H1 (cell line): Measurements from ENCODE around the gene GSTO2. TPM values are rescaled to one million over a fixed set of nuclear protein-coding genes. Genes with fewer than 3 reads are reported as not detected.

ENCODE experiments used
- CTCF ChIA-PET: fragments of 300-600 bp; sonication (Branson Sonifier 250); formaldehyde crosslinking; loops from one replicate; lab custom pipeline; 2021; ENCODE audit not compliant: partially characterized antibody; lab: Charles Lee
- POLR2A ChIA-PET: fragments of 300-600 bp; sonication (Branson Sonifier 250); formaldehyde crosslinking; loops from one replicate; lab custom pipeline; 2021; ENCODE audit warnings: inconsistent platforms; ENCODE audit not compliant: partially characterized antibody; lab: Charles Lee
- DNase-seq, 2 experiments: peaks; one replicate each; pipeline versions ENCODE4 v3.0.0 to v3.0.0-alpha.2; 2010 to 2022; ENCODE audit warnings: low spot score in 2 of 2, low read depth in 1 of 2, mixed read lengths in 1 of 2
- FAIRE-seq: peaks from 2 replicates; lab custom pipeline; 2011; peaks lifted over from hg19 to GRCh38; lab: Jason Lieb, UNC
- H2AFZ ChIP-seq: 2 replicates; pipeline ENCODE4 v1.8.1; 2012; ENCODE audit warnings: low read length, inconsistent platforms
- H2AK5ac ChIP-seq: 2 replicates; pipeline ENCODE4 v1.6.1; 2013; ENCODE audit warnings: low read depth, low read length
- H2BK120ac ChIP-seq: replicated peaks from 2 replicates; pipeline ENCODE3; 2013; ENCODE audit warnings: low read depth, low read length, inconsistent platforms
- H2BK12ac ChIP-seq: 2 replicates; pipeline ENCODE4 v1.6.1; 2013; ENCODE audit warnings: low read depth, low read length
- H2BK15ac ChIP-seq: 2 replicates; pipeline ENCODE4 v1.6.1; 2013; ENCODE audit warnings: low read length
- H2BK20ac ChIP-seq: 2 replicates; pipeline ENCODE4 v1.6.1; 2013; ENCODE audit warnings: low read length
- H2BK5ac ChIP-seq: 2 replicates; pipeline ENCODE4 v1.6.1; 2013; ENCODE audit warnings: low read depth, low read length
- H3K14ac ChIP-seq: 2 replicates; pipeline ENCODE4 v1.6.1; 2013; ENCODE audit warnings: inconsistent platforms; ENCODE audit not compliant: insufficient read length
- H3K18ac ChIP-seq: 2 replicates; pipeline ENCODE4 v1.6.1; 2013; ENCODE audit warnings: low read length; ENCODE audit errors: extremely low read depth
- H3K23ac ChIP-seq: 2 replicates; pipeline ENCODE4 v1.6.1; 2013; ENCODE audit warnings: inconsistent platforms; ENCODE audit not compliant: insufficient read length
- H3K23me2 ChIP-seq: 2 replicates; pipeline ENCODE4 v1.6.1; 2013; ENCODE audit warnings: low read depth, low read length
- H3K27ac ChIP-seq: 2 replicates; pipeline ENCODE4 v1.6.1; 2011; ENCODE audit warnings: low read depth, low read length, inconsistent platforms
- H3K27me3 ChIP-seq, 4 experiments: replicated peaks in 1 of 4; 1 replicate in 1 of 4; 2 replicates in 3 of 4; pipeline versions ENCODE4 v1.6.1 to v1.8.1; 2011 to 2013; ENCODE audit warnings: low read length in 3 of 4, mild to moderate bottlenecking in 3 of 4, inconsistent platforms in 2 of 4, mixed read lengths in 2 of 4, moderate library complexity in 1 of 4; ENCODE audit not compliant: control insufficient read depth in 3 of 4, insufficient read depth in 3 of 4; ENCODE audit errors: extremely low read depth in 1 of 4
- H3K36me3 ChIP-seq, 4 experiments: 2 replicates each; pipeline versions ENCODE4 v1.6.1 to v1.8.1; 2011 to 2013; ENCODE audit warnings: mild to moderate bottlenecking in 4 of 4, low read length in 3 of 4, moderate library complexity in 2 of 4, control low read depth in 1 of 4, inconsistent platforms in 1 of 4; ENCODE audit not compliant: insufficient read depth in 4 of 4, control insufficient read depth in 2 of 4
- H3K4ac ChIP-seq: replicated peaks from 2 replicates; pipeline ENCODE3; 2013; ENCODE audit warnings: low read length, low read depth, mixed read lengths, inconsistent platforms; ENCODE audit not compliant: insufficient read length
- H3K4me1 ChIP-seq, 4 experiments: replicated peaks in 1 of 4; 1 replicate in 1 of 4; 2 replicates in 3 of 4; pipeline versions ENCODE4 v1.6.1 to v1.8.1; 2011 to 2013; ENCODE audit warnings: low read length in 3 of 4, inconsistent platforms in 2 of 4, mixed read lengths in 1 of 4; ENCODE audit not compliant: insufficient read depth in 4 of 4, control insufficient read depth in 3 of 4
- H3K4me2 ChIP-seq, 2 experiments: 2 replicates each; pipeline versions ENCODE4 v1.6.1 to v1.8.1; 2011 to 2013; ENCODE audit warnings: low read depth in 2 of 2, low read length in 2 of 2, control low read depth in 1 of 2, inconsistent platforms in 1 of 2, mild to moderate bottlenecking in 1 of 2; ENCODE audit not compliant: insufficient read depth in 1 of 2
- H3K4me3 ChIP-seq, 4 experiments: fragments of 200-600, 300-600 bp in 1 of 4; sonication (generic), shearing (Covaris generic), sonication (Bioruptor Twin) in 1 of 4; 2 replicates each; pipeline versions ENCODE4 v1.5.1 to v1.8.1; 2011 to 2016; ENCODE audit warnings: low read length in 4 of 4, low read depth in 3 of 4, control low read depth in 2 of 4, inconsistent platforms in 2 of 4, mild to moderate bottlenecking in 2 of 4, mixed read lengths in 1 of 4, moderate library complexity in 1 of 4; ENCODE audit not compliant: insufficient read depth in 2 of 4; ENCODE audit errors: extremely low read depth in 1 of 4
- H3K56ac ChIP-seq: replicated peaks from 2 replicates; pipeline ENCODE3; 2013; ENCODE audit warnings: low read depth, mild to moderate bottlenecking, mixed read lengths, low read length, inconsistent platforms; ENCODE audit not compliant: insufficient read length
- H3K79me1 ChIP-seq: 2 replicates; pipeline ENCODE4 v1.6.1; 2013; ENCODE audit warnings: low read depth, low read length, control low read depth
- H3K79me2 ChIP-seq, 2 experiments: 2 replicates each; pipeline versions ENCODE4 v1.6.1 to v1.8.1; 2012 to 2013; ENCODE audit warnings: low read length in 2 of 2, mild to moderate bottlenecking in 2 of 2, inconsistent platforms in 1 of 2; ENCODE audit not compliant: insufficient read depth in 2 of 2, control insufficient read depth in 1 of 2
- H3K9ac ChIP-seq, 4 experiments: replicated peaks in 1 of 4; 1 replicate in 1 of 4; 2 replicates in 3 of 4; pipeline versions ENCODE4 v1.6.1 to v1.8.1; 2011 to 2013; ENCODE audit warnings: low read depth in 3 of 4, low read length in 3 of 4, control low read depth in 2 of 4, mild to moderate bottlenecking in 2 of 4, moderate library complexity in 2 of 4, inconsistent platforms in 1 of 4; ENCODE audit errors: extremely low read depth in 1 of 4
- H3K9me3 ChIP-seq, 2 experiments: 2 replicates each; pipeline versions ENCODE4 v1.6.1 to v1.8.1; 2012 to 2013; ENCODE audit warnings: mild to moderate bottlenecking in 2 of 2, moderate library complexity in 2 of 2, control low read depth in 1 of 2, inconsistent platforms in 1 of 2, low read depth in 1 of 2, low read length in 1 of 2, mixed read lengths in 1 of 2; ENCODE audit not compliant: insufficient read depth in 2 of 2
- H4K20me1 ChIP-seq, 2 experiments: replicated peaks in 1 of 2; 2 replicates each; pipeline versions ENCODE3 to v1.8.1; 2011 to 2013; ENCODE audit warnings: inconsistent platforms in 2 of 2, low read length in 2 of 2, mild to moderate bottlenecking in 1 of 2; ENCODE audit not compliant: insufficient read depth in 2 of 2, control insufficient read depth in 1 of 2
- H4K5ac ChIP-seq: 2 replicates; pipeline ENCODE4 v1.6.1; 2013; ENCODE audit warnings: low read length, low read depth, mixed read lengths, inconsistent platforms; ENCODE audit not compliant: insufficient read length
- H4K8ac ChIP-seq: 2 replicates; pipeline ENCODE4 v1.8.0; 2013; ENCODE audit warnings: mild to moderate bottlenecking, moderate library complexity, low read length, inconsistent platforms; ENCODE audit not compliant: insufficient read depth; ENCODE audit errors: extremely low read depth
- H4K91ac ChIP-seq: replicated peaks from 2 replicates; pipeline ENCODE3; 2013; ENCODE audit warnings: low read length, mixed read lengths, inconsistent platforms; ENCODE audit not compliant: insufficient read length
- BRCA1 ChIP-seq: IDR thresholded peaks from 2 replicates; pipeline ENCODE4 v1.6.1; 2012; ENCODE audit warnings: low read depth, low read length, improper control_type of control experiment
- CHD1 ChIP-seq: IDR thresholded peaks from 2 replicates; pipeline ENCODE4 v1.6.1; 2012; ENCODE audit warnings: low read depth, low read length, improper control_type of control experiment
- CREB1 ChIP-seq: IDR thresholded peaks from 2 replicates; pipeline ENCODE4 v1.6.1; 2012; ENCODE audit warnings: inconsistent platforms
- JUN ChIP-seq: IDR thresholded peaks from 2 replicates; pipeline ENCODE4 v1.6.1; 2011; ENCODE audit warnings: low read depth, mild to moderate bottlenecking, improper control_type of control experiment, low read length
- KDM1A ChIP-seq: fragments of 200-600, 300-600 bp; sonication (generic); IDR thresholded peaks from 2 replicates; pipeline ENCODE4 v1.7.1; 2016; ENCODE audit warnings: mild to moderate bottlenecking, low read length, borderline replicate concordance
- SAP30 ChIP-seq: fragments of 300-600 bp; sonication (generic); IDR thresholded peaks from 2 replicates; pipeline ENCODE4 v1.7.1; 2012; ENCODE audit warnings: low read length, moderate library complexity, mild to moderate bottlenecking, inconsistent platforms; ENCODE audit not compliant: insufficient read depth, insufficient replicate concordance
- SP1 ChIP-seq: IDR thresholded peaks from 2 replicates; pipeline ENCODE4 v1.6.1; 2011; ENCODE audit warnings: low read depth, low read length
- SUZ12 ChIP-seq: fragments of 200-600 bp; sonication (generic); IDR thresholded peaks from 2 replicates; pipeline ENCODE4 v1.6.1; 2012; ENCODE audit warnings: mild to moderate bottlenecking, inconsistent platforms, low read length, moderate library complexity, mixed read lengths
- TCF12 ChIP-seq: IDR thresholded peaks from 2 replicates; pipeline ENCODE4 v1.6.1; 2011; ENCODE audit warnings: low read depth, mild to moderate bottlenecking, low read length
- TEAD4 ChIP-seq: IDR thresholded peaks from 2 replicates; pipeline ENCODE4 v1.6.1; 2012; ENCODE audit warnings: low read depth, low read length, inconsistent platforms, mixed read lengths
- YY1 ChIP-seq: IDR thresholded peaks from 2 replicates; pipeline ENCODE4 v1.6.1; 2011; ENCODE audit warnings: low read depth, mild to moderate bottlenecking, low read length
- WGBS, 2 experiments: shearing (Covaris generic) in 1 of 2; methylation state at CpG; one replicate each; pipeline versions ENCODE4 v1.1.6 to v1.1.7; 2013 to 2015; ENCODE audit warnings: low lambda C conversion rate in 2 of 2, mixed read lengths in 2 of 2, inconsistent platforms in 1 of 2, low coverage in 1 of 2, missing lambda C conversion rate in 1 of 2; ENCODE audit not compliant: insufficient replicate concordance in 2 of 2, insufficient coverage in 1 of 2, insufficient read length in 1 of 2; ENCODE audit errors: extremely low coverage in 1 of 2, missing lambda C conversion rate in 1 of 2; 5-methylcytosine and 5-hydroxymethylcytosine counted together
- polyA plus RNA-seq, 7 experiments: library from polyadenylated mRNA; depleted of rRNA in 3 of 7; stranded (reverse) in 5 of 7; unstranded in 2 of 7; fragments of >200 nt in 5 of 7; fragments of 200-250 nt in 2 of 7; gene quantifications; 1 replicate in 5 of 7; 2 replicates in 1 of 7; 4 replicates in 1 of 7; pipeline versions ENCODE4 v1.2.1 to v1.2.3, GENCODE V29; 2011 to 2013; ENCODE audit warnings: missing spikeins in 2 of 7, mixed read lengths in 2 of 7
- total RNA-seq: library from RNA; stranded (reverse); fragmentation: NEBNext Ultra II Directional; extraction: Animal tissue kit (Norgen Biotek cat#: 25700); gene quantifications from 2 replicates; pipeline ENCODE4 v1.2.1, GENCODE V29; 2021
- TF ChIP-seq, protein P1 (sequence below): IDR thresholded peaks from 2 replicates; pipeline ENCODE4 v1.6.1; 2011; ENCODE audit warnings: low read depth, mild to moderate bottlenecking, low read length; ENCODE audit not compliant: insufficient read depth

Gene GSTO2
- total and polyA plus RNA-seq, 2 of the 8 experiments (the other 6 are each of a cell fraction or from before 2014, with no cell fraction given), result 13.1 to 41.7 TPM

DNA sequence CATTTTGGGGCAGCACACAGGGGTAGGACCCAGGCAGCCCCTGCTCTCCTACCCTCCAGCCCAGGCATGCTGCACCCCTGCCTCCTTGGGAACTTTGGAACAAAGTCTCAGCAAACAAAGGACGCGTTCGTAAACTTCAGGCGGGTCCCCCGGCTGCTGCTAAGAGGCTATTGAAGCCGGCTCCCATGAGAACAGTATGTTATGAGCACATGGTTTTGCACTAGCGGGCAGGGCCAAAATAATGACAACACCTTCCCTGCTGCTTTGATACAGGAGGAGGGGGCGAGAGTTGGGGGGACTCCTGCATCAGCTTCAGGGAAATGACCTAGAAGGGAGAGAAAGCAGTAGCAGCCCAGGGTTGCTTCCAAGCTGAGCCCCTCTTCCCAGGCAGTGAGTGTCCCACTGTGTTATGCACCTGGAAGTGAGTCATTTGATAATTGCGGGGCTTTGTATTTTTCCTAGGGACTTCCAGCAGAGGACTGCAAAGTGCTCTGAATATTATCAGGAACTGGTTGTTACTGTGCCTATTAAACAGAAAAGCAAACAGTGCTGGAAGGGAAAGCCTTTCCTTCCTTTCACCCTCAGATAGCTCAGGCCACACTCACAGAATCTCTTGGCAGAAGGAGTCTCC lies 62.3 kb downstream of the GSTO2 start:
- ChIA-PET CTCF (interaction anchor here (0.8 to 18.5 kb wide), 6 partner anchors 9 to 57 kb away, joined by 3 to 166 read pairs (median 8); partner anchors contain the start of gene CFAP58), POLR2A (interaction anchor here (1.2 to 4.9 kb wide), 2 partner anchors 7 to 9 kb away, joined by 5 to 37 read pairs; partner anchors contain the start of gene ITPRIP)
- no peak overlapping the region for H3K23ac ChIP-seq
- H2AFZ ChIP-seq, result no peak overlapping the region
- peak overlapping the region in 2 of 4 experiments; percentile 36 to 46; a peak in 2 of 7 replicates for H3K9ac ChIP-seq
- H2AK5ac ChIP-seq, result peak overlapping the region; percentile 30
- H3K23me2 ChIP-seq, result no peaks in the 10 kb centered on the region
- H3K79me2 ChIP-seq, result peaks cover 18 to 88% of the 10 kb centered on the region in 2 experiments; a peak in 3 of 4 replicates
- H4K20me1 ChIP-seq, result peaks cover 4 to 11% of the 10 kb centered on the region in 2 experiments
- no peak overlapping the region for H3K14ac ChIP-seq
- H3K9me3 ChIP-seq, result no peaks in the 10 kb centered on the region
- peak overlapping the region; percentile 72; the same call in 1 of the 2 replicates for H2BK5ac ChIP-seq
- H3K27ac ChIP-seq, result peak overlapping the region; percentile 53; the same call in 1 of the 2 replicates
- no peak overlapping the region for H3K56ac ChIP-seq
- no peak overlapping the region; the same call in 1 of the 2 replicates for H2BK20ac ChIP-seq
- no peak overlapping the region for H4K8ac ChIP-seq
- 22% methylated on average over 9 of the region's 9 CpGs; no CpG with 5 or more reads in 1 of the 2 experiments for WGBS, 2 experiments
- H2BK12ac ChIP-seq, result peak overlapping the region; percentile 82; the same call in 1 of the 2 replicates
- DNase-seq (no peak), FAIRE-seq (no peak)
- no peaks in the 10 kb centered on the region for H3K27me3 ChIP-seq
- H3K79me1 ChIP-seq, result peaks cover 32% of the 10 kb centered on the region
- H3K36me3 ChIP-seq, result no peaks in the 10 kb centered on the region
- H4K91ac ChIP-seq, result peak overlapping the region; percentile 78
- peaks cover 52 to 83% (median 64%) of the 10 kb centered on the region in 4 experiments for H3K4me1 ChIP-seq
- no peak overlapping the region for H4K5ac ChIP-seq
- peak overlapping the region; percentile 47 for H2BK120ac ChIP-seq
- H3K18ac ChIP-seq, result peak overlapping the region; percentile 65
- H3K4me2 ChIP-seq, result peak overlapping the region; percentile 51 to 53
- H3K4ac ChIP-seq, result peak overlapping the region; percentile 17
- H2BK15ac ChIP-seq, result peak overlapping the region; percentile 67; the same call in 1 of the 2 replicates
- H3K4me3 ChIP-seq, result peak overlapping the region in 1 of 4 experiments; percentile 11; a peak in 1 of 8 replicates
- no peak for TF ChIP-seq CHD1
- 0 out of 2 replicates have a peak, but pooled peaks have one; percentile 27 for TF ChIP-seq TCF12
- TF ChIP-seq SAP30, result peak; percentile 43
- TF ChIP-seq BRCA1, result no peak
- no peak for TF ChIP-seq SP1
- no peak for TF ChIP-seq SUZ12
- peak; percentile 45; the same call in 1 of the 2 replicates for TF ChIP-seq JUN
- TF ChIP-seq TEAD4, result no peak
- TF ChIP-seq, protein P1, sequence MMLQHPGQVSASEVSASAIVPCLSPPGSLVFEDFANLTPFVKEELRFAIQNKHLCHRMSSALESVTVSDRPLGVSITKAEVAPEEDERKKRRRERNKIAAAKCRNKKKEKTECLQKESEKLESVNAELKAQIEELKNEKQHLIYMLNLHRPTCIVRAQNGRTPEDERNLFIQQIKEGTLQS, result no peak
- no peak for TF ChIP-seq KDM1A
- TF ChIP-seq CREB1, result no peak
- TF ChIP-seq YY1, result no peak
